Esophagus (tissue), 2 donors: ENCODE measurements around the gene MAL. TPM values are rescaled to one million over a fixed set of nuclear protein-coding genes. Genes with fewer than 3 reads are reported as not detected.
A peak's percentile ranks its signal among the peaks of the same experiment; 100 is the strongest.

Experiments
- H3K27ac ChIP-seq, 2 donors: one replicate each; pipeline ENCODE4 v1.5.1; 2013; ENCODE audit warnings: low read depth in 2 of 2, mild to moderate bottlenecking in 2 of 2, inconsistent platforms in 1 of 2, low read length in 1 of 2, moderate library complexity in 1 of 2
- H3K27me3 ChIP-seq, 2 donors: one replicate each; pipeline ENCODE4 v1.6.1; 2013; ENCODE audit warnings: low read length in 2 of 2, control low read depth in 1 of 2, mild to moderate bottlenecking in 1 of 2; ENCODE audit not compliant: insufficient read depth in 2 of 2, control insufficient read depth in 1 of 2
- H3K36me3 ChIP-seq, 2 donors: one replicate each; pipeline ENCODE4 v1.6.1; 2013; ENCODE audit warnings: low read length in 1 of 2; ENCODE audit not compliant: control insufficient read depth in 2 of 2, insufficient read depth in 2 of 2
- H3K4me1 ChIP-seq, 2 donors: one replicate each; pipeline ENCODE4 v1.6.1; 2013; ENCODE audit warnings: low read length in 1 of 2; ENCODE audit not compliant: control insufficient read depth in 2 of 2, insufficient read depth in 2 of 2
- H3K4me3 ChIP-seq, 2 donors: one replicate each; pipeline ENCODE4 v1.5.1; 2013; ENCODE audit warnings: low read length in 2 of 2, mild to moderate bottlenecking in 2 of 2, low read depth in 1 of 2, moderate library complexity in 1 of 2
- H3K9me3 ChIP-seq, 2 donors: one replicate each; pipeline ENCODE4 v1.6.1; 2013; ENCODE audit warnings: mild to moderate bottlenecking in 2 of 2, low read depth in 1 of 2, low read length in 1 of 2, moderate library complexity in 1 of 2; ENCODE audit not compliant: control insufficient read depth in 2 of 2, insufficient read depth in 1 of 2
- WGBS, 2 donors: extraction: QIAGEN DNeasy Blood & Tissue Kit; methylation state at CpG; one replicate each; pipeline ENCODE4 v1.1.7; 2013; 5-methylcytosine and 5-hydroxymethylcytosine counted together
- polyA plus RNA-seq, 2 donors: library from polyadenylated mRNA; stranded (reverse); fragments of 200-250 nt; gene quantifications; one replicate each; pipeline ENCODE4 v1.2.3, GENCODE V29; 2013
- donor health status: healthy with polysubstance abuse.
- donor health status: Bipolar disorder and iron deficiency.

Gene MAL
- polyA plus RNA-seq, 2 donors, result 1,481 to 3,581 TPM

DNA sequence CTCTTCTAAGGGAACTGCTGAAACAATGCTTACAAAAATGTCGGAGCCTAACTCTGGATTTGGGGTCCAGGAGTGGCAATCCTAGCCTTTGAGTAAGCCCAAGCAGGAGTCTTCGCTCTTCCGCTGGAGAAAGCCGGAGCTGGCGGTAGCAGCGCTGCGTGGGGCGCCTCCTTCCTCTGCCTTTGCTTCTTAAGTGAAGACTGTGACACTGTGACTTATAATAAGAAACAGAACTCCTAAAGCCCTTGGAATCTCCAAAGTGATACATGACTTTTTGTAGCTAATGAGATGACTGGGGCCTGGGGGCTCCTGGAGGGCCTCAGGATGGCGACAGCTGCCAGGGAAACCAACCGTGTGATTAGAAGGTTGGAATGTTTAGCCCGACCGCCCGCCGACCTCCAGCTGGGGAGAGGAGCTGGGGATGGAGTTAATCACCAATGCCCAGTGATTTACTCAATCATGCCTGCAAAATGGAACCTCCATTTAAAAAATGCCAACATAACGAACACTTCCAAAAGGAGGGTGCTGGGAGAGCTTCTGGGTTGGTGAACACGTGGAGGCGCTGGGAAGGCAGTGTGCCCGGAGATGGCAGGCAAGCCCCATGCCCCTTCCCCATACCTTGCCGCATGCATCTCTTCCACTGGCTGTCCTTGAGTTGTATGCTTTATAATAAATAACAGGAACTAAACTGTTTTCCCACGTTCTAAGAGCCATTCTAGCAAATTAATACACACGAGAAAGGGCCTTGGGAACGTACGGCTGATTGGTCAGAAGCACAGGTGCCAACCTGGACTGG is 29.0 kb upstream of the MAL start:
- peaks cover 0 to 4% of the 10 kb centered on the region in 2 donors for H3K9me3 ChIP-seq
- H3K27me3 ChIP-seq, result no peaks in the 10 kb centered on the region
- H3K27ac ChIP-seq, result no peak overlapping the region

GRCh38 chr2:94997981-94998930 is 27.3 kb upstream of the MAL start:
- WGBS, 2 donors, result 19 to 22% methylated on average over 50 to 54 of the region's 54 CpGs
- H3K27me3 ChIP-seq, result no peaks in the 10 kb centered on the region
- H3K4me1 ChIP-seq, result no peaks in the 10 kb centered on the region
- H3K9me3 ChIP-seq, result peaks cover 0 to 4% of the 10 kb centered on the region in 2 donors
- peak overlapping the region; percentile 14 to 16 for H3K27ac ChIP-seq
- peak overlapping the region; percentile 34 to 39 for H3K4me3 ChIP-seq
- no peaks in the 10 kb centered on the region for H3K36me3 ChIP-seq

More for the DNA sequence above, 29.0 kb upstream of the MAL start:
- 74 to 83% methylated on average over 23 of the region's 23 CpGs for WGBS, 2 donors
- Histone ChIP-seq H3K4me1 (no peaks in the 10 kb centered on the region), H3K36me3 (no peaks in the 10 kb centered on the region), H3K4me3 (no peak overlapping the region)

- 94% methylated on average over 7 of the region's 7 CpGs for WGBS, 2 donors
- no peaks in the 10 kb centered on the region for H3K4me1 ChIP-seq
- no peaks in the 10 kb centered on the region for H3K36me3 ChIP-seq
- H3K9me3 ChIP-seq, result peaks cover 0 to 6% of the 10 kb centered on the region in 2 donors
- no peak overlapping the region for H3K27ac ChIP-seq
- H3K27me3 ChIP-seq, result no peaks in the 10 kb centered on the region
- no peak overlapping the region for H3K4me3 ChIP-seq
Observed at GRCh38 chr2:94999431-94999883, 26.1 kb upstream of the MAL start.

GRCh38 chr2:95001051-95001562 is 24.4 kb upstream of the MAL start:
- peaks cover 0 to 2% of the 10 kb centered on the region in 2 donors for H3K9me3 ChIP-seq
- H3K27ac ChIP-seq, result no peak overlapping the region
- H3K27me3 ChIP-seq, result no peaks in the 10 kb centered on the region
- whole genome bisulfite sequencing, 2 donors, result 74 to 78% methylated on average over 5 of the region's 5 CpGs
- H3K36me3 ChIP-seq, result no peaks in the 10 kb centered on the region
- no peaks in the 10 kb centered on the region for H3K4me1 ChIP-seq
- H3K4me3 ChIP-seq, result no peak overlapping the region

DNA sequence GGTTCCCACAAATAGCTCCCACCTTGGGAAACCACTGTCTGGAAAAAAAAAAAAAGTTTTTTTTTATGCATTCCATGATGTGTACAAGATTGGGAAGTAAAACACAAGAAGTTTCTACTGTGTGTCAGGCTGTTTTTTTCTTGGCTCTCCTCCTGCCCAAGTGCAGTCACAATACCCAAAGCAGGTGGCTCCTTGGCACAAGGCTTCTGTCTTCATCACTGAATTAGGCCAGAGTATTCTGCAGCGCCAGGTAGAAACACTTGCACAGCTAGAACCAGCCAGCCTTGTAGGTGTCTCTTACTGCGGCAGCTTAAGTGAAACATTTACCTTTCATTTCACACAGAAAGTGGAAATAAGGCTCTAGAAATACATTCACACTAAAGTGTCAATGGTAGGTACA is 23.8 kb upstream of the MAL start:
- H3K27ac ChIP-seq, result no peak overlapping the region
- no peaks in the 10 kb centered on the region for H3K4me1 ChIP-seq
- H3K9me3 ChIP-seq, result peaks cover 0 to 2% of the 10 kb centered on the region in 2 donors
- no peaks in the 10 kb centered on the region for H3K36me3 ChIP-seq
- WGBS, 2 donors, result 90 to 92% methylated on average over 2 of the region's 2 CpGs
- no peaks in the 10 kb centered on the region for H3K27me3 ChIP-seq
- H3K4me3 ChIP-seq, result no peak overlapping the region

GRCh38 chr2:95002498-95002897 is 23.0 kb upstream of the MAL start:
- peaks cover 0 to 2% of the 10 kb centered on the region in 2 donors for H3K9me3 ChIP-seq
- H3K27ac ChIP-seq, result no peak overlapping the region
- 80 to 84% methylated on average over 5 of the region's 5 CpGs for WGBS, 2 donors
- H3K4me1 ChIP-seq, result no peaks in the 10 kb centered on the region
- H3K36me3 ChIP-seq, result no peaks in the 10 kb centered on the region
- H3K27me3 ChIP-seq, result no peaks in the 10 kb centered on the region
- no peak overlapping the region for H3K4me3 ChIP-seq

DNA sequence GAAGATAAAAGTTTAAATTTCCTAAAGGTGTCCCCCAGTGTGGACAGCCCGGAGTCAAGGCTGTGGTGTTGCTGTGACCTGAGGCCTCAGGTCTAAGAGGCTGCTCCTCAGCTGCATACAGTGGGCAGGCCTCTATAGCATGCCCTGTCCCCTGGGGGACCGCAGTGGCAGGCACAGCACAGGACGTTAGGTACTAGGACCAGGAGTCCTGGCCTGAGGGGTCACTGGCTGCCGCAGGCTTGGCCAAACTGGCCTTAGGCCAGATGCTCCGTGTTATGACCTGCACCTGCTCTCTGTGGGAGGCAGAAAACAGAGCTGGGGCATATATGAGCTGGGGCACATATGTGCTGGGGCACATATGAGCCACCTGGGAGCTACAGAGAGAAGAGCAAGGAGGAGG is 21.2 kb upstream of the MAL start:
- 66 to 70% methylated on average over 5 of the region's 5 CpGs for WGBS, 2 donors
- Histone ChIP-seq H3K9me3 (peaks cover 0 to 2% of the 10 kb centered on the region in 2 donors), H3K27me3 (no peaks in the 10 kb centered on the region), H3K4me3 (no peak overlapping the region), H3K27ac (no peak overlapping the region), H3K4me1 (no peaks in the 10 kb centered on the region), H3K36me3 (no peaks in the 10 kb centered on the region)

GRCh38 chr2:95004711-95005110 is 20.8 kb upstream of the MAL start:
- H3K4me3 ChIP-seq, result no peak overlapping the region
- H3K27ac ChIP-seq, result no peak overlapping the region
- no peaks in the 10 kb centered on the region for H3K4me1 ChIP-seq
- no peaks in the 10 kb centered on the region for H3K36me3 ChIP-seq
- H3K27me3 ChIP-seq, result no peaks in the 10 kb centered on the region
- H3K9me3 ChIP-seq, result peaks cover 0 to 2% of the 10 kb centered on the region in 2 donors
- WGBS, 2 donors, result 49 to 56% methylated on average over 8 of the region's 8 CpGs

DNA sequence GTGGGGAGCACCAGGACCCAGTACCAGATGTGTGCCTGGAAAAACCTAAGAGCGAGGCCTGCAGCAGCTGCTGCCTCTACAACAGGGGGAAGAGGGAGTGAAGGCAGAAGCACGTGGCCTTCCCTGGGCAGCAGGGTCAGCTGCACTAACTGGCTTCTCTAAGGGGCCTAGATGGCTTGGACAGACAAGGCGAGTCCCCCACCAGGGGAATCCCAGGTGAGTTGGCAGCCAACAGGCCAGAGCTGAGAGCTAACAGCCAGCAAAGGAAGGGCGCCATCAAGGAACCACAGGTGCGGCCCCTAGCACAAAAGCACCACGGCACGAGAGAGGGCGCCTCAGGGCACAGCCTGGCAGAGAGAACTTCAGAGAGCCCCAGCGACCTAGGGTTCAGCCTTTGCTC is 19.8 kb upstream of the MAL start:
- H3K27ac ChIP-seq, result no peak overlapping the region
- no peaks in the 10 kb centered on the region for H3K36me3 ChIP-seq
- no peaks in the 10 kb centered on the region for H3K27me3 ChIP-seq
- H3K4me3 ChIP-seq, result no peak overlapping the region
- WGBS, 2 donors, result 65 to 70% methylated on average over 9 of the region's 9 CpGs
- no peaks in the 10 kb centered on the region for H3K4me1 ChIP-seq
- peaks cover 0 to 2% of the 10 kb centered on the region in 2 donors for H3K9me3 ChIP-seq
